Endothelial cell of hepatic sinusoid (primary cell): ENCODE results near the gene GRB10.
"Not testable (repeated sequence)": the region's sequence is repeated elsewhere in the genome, so short reads cannot be mapped to it uniquely, and the experiment has no call there.

ENCODE experiments used
- in situ Hi-C: cut with HindIII; loops from 2 replicates; pipeline ENCODE4 v1.10.0; 2017; ENCODE audit warnings: low sequenced_read_pairs

The GRB10 gene

DNA sequence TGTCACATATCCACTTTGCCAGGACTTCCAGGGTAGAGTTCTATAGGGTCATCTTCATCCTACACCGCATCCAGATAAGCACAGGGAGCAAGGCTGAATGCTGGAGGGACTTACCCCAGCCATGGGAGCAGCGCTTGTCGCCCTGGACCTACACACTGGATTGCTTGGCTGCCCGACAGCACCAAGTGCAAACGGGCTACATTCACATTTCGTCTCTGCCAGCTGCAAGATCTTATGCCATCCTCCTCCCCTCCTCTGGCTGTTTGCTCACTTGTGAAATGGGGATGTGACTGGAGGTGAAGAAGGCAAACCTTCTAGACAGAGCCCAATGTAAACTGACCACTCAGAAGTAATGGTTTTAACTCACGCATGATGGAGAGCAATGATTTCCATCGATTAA is 218.5 kb downstream of the GRB10 start:
- in situ Hi-C loops = no loop called here

DNA sequence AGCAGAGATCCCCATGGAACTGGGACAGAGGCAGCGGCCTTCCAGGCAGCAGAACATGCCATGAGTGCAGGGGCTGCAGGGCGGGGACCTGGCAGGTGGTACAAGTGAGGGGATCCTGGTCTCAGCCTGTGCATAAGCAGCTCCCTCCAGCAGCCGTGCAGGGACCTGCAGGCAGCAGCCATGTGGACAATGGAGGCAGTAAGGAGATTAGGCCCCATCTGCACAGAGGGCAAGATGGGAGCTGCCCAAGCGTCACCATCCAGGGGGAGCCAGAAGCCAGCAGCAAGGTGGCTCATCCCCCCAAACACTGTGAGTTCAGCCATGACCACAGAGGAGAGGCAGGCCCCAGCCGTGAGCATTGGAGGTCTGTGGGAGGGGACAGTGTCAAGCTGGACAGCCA is 220.6 kb downstream of the GRB10 start:
- in situ Hi-C loops = no loop called here

DNA sequence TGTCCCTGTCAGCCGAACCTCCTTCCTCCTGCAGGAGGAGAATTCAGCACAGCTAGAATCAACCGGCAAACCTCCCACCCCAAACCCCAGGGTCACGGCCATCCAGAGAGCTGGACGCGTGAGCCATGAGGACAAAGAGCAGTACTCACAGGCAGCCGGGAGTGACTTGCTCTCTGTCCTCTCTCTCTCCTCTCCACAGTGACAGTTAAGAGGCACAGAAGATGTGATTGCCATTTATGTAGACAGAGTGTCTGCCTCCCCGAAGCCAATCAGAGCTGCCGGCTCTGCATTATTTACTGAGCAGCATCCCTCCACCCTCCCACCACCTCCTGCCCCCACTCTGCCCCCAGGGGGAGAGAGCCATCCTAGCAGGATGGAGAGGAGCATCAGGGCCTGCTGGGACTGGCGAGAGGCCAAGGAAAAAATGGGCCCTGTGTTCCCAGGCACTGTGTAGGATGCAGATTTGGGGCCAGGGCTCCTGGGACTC is 221.8 kb downstream of the GRB10 start:
- in situ Hi-C loops = no loop called here

DNA sequence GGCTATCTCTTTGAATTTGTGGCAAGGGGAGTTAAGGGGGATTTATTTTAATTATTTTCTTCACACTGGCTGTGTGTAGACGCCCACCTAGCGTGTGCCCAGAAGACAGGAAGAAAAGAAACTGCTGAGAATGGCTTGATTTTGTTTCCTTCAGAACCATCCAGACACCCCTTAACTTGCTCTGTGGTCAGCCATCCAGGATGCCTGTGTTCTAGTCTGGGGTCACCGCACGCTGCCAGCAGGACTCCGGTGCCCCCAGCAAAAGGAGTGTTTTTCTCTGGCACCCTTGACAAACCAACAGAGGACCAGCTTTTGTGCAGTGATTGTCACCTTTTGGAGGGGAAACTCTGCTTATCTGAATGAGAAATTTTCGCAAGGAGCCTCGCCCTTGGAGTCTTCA is 222.8 kb downstream of the GRB10 start:
- in situ Hi-C loops = no loop called here

DNA sequence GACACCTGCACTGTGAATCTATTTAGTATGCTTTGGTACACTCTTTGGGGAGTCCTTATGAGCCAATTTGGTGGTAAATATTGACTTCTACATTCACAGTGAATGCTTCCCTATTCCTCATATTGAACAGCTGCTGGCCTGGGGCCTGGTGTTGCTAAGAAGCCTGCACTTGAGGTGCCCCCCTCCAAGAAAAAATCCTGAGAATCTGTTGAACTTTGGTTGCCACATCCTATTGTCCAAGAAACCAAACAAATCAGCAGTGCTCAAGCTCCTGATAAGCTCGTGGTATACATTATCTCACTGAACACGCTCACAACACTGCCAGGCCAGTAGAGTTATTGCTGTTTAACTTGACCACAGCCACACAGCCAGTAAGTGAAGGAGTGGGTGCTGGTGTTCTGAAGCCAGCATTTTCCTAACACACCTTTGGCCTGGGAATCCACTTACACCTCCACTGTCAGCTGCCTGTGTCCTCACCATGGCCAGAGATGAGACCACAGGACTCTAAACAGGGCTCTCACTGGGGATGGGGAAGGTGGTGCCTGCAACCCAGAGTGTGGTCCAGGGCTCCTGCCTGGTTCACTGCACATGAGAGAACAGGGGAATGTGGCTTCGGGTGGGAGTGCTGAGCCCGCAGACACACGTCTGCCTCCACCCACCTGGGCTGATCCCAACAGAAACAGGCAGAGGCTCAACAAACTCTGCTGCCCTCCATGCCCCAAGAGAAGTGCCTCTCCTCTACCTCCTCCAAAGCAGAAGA is 224.2 kb downstream of the GRB10 start:
- in situ Hi-C loops = no loop called here

DNA sequence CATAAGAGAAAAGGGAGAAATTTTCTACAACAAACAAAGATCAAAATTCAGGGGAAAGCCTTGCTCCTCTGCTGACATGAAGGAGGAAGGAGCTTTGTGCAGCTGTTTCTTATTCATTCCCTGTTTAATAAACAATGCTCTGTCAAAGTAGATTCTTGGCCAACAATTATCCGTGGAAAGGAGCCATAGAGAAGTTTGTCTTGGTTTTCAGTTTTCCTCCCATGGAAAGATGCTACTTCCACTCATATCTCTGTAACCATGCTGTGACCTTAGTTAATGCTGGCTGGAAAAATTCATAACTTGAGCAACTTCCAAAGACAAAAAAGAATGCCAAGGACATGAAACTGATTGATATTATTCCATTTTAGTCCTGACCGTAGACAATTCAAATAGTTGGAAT is 225.6 kb downstream of the GRB10 start:
- in situ Hi-C loops = no loop called here

DNA sequence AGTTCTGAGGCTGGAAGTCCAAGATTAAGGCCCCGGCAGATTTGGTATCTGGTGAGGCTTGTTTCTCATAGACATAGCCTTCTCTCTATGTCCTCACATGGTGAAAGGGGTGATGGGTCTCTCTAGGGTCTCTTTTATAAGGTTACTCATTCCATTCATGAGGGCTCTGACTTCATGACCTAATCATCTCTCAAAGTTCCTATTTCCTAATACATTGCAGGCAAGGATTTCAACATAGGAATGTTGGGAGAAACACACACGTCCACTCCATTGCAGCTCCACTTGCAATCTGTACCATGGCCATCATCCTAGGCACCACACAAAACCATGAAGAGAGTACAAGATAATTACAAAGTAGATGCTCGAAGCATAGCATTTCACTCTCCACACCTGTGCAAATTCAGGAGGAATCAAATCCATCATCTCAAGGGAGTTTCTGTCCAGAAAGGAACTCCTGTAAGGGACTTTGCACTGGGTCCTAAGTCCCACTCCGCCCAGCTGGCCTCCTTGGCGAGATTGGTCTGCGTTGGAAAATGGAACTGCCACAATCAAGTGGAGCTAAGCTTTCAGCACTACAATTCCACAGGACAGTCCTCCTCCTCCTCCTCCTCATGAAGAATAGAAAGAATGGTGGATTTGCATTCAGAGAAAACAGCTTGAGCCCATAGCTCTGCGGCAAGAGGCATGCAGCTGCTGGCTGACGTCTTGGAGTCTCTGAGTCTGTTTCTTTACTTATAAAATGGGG is 226.3 kb downstream of the GRB10 start:
- in situ Hi-C loops = no loop called here

DNA sequence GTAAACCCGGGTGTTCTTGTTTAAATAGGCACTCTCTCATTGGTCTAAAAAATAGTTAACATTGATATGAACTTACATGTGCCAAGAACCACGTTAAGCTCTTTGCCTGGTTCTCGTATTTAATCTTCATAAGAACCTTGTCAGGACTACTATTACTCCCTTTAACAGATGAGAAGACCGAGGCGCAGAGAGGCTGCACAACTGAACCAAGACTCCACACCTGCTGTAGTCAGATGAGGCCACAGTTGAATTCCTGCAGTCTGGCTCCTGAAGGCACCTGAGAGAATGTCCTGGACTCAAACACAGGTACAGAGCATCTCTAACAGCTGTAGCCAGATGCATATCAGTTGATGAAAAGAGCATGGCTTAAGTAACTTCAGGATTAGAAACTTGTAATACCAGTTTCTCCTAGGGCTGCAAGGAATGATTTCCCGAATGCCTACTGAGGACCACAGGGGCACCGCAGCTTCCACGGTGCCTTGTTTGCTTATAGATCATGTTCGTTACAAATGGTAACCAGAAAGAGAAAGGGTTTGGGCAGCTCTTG is 227.0 kb downstream of the GRB10 start:
- in situ Hi-C loops = no loop called here

DNA sequence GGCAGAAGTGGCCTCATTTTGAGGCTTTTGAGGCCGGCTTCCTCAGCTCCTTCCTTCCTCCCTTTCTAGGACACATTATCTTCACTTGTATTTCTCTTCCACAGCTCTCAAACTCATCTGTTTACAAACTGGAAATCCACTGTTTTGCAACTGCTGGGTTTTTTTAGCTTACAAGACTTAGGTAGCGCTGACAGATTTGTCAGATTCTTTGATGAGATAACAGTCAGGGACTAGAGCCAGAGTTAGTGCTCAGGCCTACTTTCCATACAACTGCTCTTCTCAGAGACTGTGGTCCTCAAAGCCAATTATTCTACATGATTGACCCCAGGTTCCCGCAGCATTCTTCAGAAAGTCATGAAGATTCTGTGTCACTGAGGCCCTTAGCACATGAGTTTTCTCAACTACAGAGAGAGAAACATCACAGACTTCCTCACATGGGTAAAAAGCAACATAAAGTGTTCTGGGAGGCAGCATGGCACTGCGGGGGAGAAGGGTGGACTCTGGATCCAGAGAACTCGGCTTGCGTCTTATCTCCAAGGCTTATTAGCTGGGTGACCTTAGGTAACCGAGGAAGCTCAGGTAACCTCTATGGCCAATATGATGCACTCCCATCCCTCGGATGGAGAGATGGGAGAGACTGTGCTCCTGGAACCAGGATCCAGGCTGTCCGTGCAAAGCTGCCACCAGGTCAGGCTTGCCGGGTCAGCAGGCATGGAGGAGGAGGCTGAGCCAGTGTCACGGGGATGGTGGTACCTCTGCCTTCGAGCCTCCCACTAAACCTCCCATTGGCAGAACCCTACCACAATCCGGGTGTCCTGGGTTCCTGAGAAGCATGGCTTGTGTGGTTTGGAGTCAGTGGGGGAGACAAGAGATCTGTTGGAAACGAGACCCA is 228.0 kb downstream of the GRB10 start:
- in situ Hi-C loops = loop anchor here (5.0 kb wide), 1 partner anchor 73 kb away; no protein-coding TSS in a partner anchor

DNA sequence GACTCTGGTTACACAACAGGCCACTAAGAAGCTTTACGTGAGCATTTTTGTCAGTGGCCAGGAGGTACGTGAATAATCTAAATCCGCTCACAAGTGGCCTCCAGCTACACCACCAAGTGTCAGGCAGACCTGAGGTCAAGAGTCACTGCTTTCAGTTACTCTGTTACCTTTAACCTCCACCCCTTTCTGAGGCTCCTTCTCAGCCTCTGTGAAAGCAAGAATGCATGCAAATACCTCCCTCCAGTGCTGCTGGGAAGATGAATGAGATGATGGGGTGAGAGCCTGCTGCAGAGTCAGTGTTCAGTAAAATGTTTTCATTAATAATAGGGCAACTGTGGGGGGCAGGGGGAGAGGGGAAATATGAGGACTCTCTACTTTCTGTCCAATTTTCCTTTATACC is 228.7 kb downstream of the GRB10 start:
- in situ Hi-C loops = loop anchor here (5.0 kb wide), 1 partner anchor 73 kb away; no protein-coding TSS in a partner anchor

DNA sequence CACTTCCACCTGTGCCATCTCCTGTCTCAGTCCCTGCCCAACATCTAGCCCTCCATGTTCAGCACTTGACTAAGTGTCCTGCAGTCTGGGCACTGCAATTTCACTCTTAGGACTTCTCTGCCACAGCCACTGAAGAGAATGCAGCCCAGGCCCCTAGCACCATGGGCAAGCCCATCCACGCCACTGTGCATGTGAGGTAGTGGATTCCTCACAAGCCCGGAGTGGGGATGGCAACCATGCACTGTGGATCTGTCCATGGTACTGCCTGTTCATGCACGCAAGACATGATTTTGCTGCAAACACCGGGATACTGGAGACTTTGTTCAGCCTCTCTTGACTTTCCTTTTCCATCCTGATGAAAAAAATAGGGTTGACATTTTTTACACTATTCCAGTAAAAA is 229.8 kb downstream of the GRB10 start:
- in situ Hi-C loops = loop anchor here (5.0 kb wide), 1 partner anchor 74 kb away; no protein-coding TSS in a partner anchor

DNA sequence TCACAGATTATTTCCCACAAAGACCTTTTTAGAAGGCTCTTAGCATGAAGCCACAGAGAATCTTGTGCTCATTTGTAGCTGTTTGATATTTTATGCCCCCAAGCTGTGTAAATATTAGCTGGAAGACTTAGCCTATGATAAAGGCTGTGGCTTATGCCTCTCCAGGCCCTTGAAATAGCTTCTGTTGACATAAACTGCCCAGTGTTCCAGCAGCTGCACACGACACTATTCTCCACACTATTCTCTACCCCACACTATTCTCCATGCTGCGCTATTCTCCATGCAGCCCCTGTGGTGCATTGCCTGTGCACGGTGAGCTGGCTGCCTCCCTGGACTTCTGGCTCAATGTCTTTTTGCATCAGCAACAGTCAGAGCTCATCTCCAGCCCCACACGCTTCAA is 230.6 kb downstream of the GRB10 start:
- in situ Hi-C loops = loop anchor here (5.0 kb wide), 1 partner anchor 75 kb away; no protein-coding TSS in a partner anchor

DNA sequence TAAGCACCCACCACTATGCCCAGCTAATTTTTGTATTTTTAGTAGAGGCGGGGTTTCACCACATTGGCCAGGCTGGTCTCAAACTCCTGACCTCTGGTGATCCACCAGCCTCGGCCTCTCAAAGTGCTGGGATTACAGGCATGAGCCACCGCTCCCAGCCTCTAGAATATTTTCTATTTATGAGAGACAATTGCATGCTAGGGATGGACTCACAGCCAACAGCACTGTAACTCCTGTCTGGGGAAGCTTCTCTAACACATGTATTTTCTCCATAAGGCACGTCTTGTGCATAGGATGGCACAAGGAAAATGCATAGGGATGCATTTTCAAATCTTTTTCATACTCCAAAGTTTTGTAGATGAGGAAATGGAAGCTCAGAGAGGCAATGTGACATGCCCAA is 237.1 kb downstream of the GRB10 start:
- in situ Hi-C loops = not testable (repeated sequence)

DNA sequence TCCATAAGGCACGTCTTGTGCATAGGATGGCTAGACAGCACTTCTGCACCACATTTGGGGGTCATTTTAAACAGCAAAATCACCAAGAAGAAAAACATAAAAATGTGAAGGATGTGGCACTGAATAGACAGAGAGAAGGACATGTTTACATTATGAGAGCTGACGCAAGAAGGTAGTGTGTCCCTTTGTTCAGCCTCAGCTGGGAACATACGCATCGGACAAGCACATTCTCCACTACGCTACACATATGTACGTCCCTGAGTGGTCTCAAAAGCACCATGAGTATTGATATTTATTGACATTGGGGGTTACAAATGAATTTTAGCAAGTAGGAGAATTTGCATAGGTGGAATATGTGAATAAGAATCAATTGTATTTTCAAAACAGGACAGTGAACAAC is 237.7 kb downstream of the GRB10 start:
- in situ Hi-C loops = no loop called here

DNA sequence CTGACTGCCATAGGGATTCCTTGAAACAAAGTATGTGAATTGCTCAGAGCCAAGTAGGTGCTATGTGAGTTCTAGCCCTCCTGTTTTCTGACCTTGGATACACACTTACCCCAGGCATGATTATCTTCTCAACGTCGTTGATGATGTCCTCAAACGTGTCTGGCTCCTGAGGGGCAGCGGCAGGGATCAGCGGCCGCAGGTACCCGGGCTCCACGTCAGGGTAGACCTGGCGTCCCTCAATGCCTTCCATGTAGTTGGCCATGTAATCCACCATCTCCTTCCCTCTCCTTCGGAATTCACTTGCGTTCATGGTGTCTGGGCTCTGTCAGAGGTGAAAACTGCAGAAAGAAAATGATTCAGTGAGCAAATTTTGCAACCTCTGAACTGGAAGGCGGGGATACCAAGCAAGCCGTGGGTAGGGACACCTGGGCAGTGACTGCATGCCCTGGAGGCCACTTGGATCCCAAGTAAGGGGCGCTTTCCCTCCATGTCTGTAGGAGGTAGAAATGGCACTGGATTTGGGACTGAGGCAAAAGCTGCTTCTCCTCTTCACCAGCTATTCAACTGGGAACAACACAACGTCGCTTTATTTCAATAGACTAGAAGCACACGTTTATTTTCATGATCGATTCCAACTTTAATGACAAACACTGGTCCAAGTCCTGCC is 238.8 kb downstream of the GRB10 start:
- in situ Hi-C loops = no loop called here

DNA sequence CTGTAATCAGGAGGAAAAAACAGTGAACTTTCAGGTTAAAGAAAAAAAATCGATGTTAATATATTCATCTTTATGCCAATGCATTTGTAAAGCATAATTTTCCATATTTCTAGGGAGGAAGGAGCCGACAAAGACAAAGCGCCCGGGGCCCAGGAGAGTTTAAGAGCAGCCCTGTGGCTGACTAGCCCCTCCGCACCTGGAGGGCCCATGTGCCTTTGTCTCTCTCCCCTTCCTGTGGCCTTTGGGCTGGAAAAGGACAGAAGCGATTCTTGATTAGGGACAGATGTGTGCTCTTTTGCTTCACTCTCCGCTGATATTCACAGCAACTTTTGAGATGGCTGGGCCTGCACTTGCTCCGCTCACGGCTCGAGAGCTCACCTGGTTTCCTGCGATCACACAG is 240.6 kb downstream of the GRB10 start:
- in situ Hi-C loops = no loop called here

DNA sequence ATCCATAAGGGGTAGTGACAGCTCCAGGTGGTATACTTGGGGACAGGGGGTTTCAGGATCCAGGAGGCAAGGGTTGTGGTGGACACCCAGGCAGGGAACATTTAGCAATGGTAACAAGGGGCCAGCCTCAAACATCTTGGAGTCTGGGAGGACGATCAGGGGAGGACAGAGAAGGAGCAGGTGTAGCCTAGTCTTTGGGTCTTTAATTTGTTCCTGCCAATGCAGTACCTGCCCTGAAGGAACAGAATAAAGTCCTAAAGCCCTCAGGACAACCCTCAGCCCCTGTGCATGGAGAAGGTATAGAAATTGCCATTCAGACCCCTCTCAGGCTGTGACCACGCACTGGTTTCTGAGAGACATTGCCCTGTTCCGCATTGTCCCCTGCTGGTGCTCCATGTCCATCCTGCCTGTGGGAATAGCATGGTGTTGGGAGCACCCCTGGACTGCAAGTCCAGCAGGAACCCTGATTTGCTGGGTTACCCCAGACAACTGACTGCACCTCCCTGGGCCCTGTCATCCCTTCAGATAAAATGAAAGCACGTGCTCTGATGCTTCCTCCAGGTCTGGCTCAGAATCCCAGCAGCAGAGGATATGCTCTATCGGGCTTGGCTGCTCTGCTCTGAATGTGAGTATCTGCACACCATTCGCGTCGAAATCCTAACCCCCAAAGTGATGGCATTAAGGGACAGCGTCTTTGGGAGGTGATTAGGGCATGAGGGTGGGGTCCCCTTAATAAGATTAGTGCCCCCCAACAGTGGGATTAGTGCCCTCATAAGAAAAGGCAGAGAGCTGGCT is 241.7 kb downstream of the GRB10 start:
- in situ Hi-C loops = no loop called here
